ENCODE data around the gene POM121. TPM values are rescaled to one million over a fixed set of nuclear protein-coding genes. Genes with fewer than 3 reads are reported as not detected.
"Not testable (repeated sequence)": the region's sequence is repeated elsewhere in the genome, so short reads cannot be mapped to it uniquely, and the experiment has no call there.

Gene POM121
- total and polyA plus RNA-seq, 5 donors = 13.1 to 29.5 (median 23.1) TPM

DNA sequence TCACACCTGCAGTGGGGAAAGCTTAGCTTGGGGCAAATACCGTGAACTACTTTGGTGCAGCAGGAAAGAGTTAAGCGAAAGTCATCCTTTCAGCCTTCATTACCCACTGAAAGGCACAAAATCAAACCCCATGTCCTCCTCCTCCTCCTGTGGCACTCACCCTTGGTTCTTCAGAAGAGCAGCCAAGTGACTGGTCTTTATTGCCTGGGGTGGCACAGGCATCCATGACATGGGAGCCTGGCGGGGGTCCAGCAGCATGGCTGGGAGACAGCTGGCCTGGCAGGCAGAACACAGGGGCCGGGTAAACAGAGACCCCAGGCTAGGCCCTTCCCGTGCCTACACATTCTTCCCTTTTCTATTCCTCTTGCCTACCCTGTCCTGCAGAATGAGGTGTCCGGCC lies 24.8 kb downstream of the POM121 start:
- H3K4me1 ChIP-seq (ENCODE audit: control insufficient read depth, insufficient read depth, low read length); H3K27ac ChIP-seq (ENCODE audit: low read length); H3K27me3 ChIP-seq (ENCODE audit: control insufficient read depth, insufficient read depth); ATAC-seq; intact Hi-C loops (cut with DNase I); H3K4me3 ChIP-seq (ENCODE audit: low read length); H3K9me3 ChIP-seq (ENCODE audit: control insufficient read depth, low read length): not testable (repeated sequence)
- peak in 2 of 3 donors; percentile 66 to 69 for DNase-seq
- 78% methylated on average over 4 of the region's 6 CpGs for WGBS

- WGBS = 71% methylated on average over 4 of the region's 6 CpGs
- H3K4me3 ChIP-seq (ENCODE audit: low read length); H3K4me1 ChIP-seq (ENCODE audit: control insufficient read depth, insufficient read depth, low read length); ATAC-seq; H3K27ac ChIP-seq (ENCODE audit: low read length); intact Hi-C loops (cut with DNase I); H3K9me3 ChIP-seq (ENCODE audit: control insufficient read depth, low read length); DNase-seq; H3K27me3 ChIP-seq (ENCODE audit: control insufficient read depth, insufficient read depth): not testable (repeated sequence)
These were observed 25.5 kb downstream of the POM121 start for GRCh38 chr7:72950432-72950831.

DNA sequence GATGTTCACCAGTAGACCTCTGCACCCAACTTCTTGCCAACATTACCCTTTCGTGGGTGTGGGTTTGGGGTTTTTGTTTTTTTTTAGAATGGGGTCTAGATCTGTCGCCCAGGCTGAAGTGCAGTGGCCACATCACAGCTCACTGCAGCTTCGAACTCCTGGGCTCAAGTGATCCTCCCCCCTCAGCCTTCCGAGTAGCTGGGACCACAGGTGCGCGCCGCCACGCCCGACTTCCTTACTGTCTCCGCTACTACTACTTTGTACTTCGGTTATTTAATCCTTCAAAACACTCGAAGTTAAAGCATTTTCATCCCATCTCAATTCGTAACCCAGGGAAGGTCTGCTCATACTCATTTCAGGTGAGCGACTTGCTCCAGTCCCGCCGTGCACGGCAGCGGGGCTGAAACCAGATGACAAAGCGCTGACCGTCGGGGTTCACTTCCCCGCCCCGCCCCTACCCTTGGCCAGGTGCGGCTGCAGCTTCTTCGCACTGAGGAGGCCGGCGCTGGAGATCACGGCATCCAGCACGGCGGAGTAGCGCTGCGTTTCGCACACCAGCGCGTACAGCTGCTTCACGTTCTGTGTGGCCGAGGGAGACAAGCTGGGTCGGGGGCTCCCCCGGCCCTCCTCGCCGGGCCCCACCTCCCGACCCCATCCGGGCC lies 29.1 kb downstream of the POM121 start:
- ATAC-seq = peak; percentile 51 to 63
- DNase-seq; H3K27ac ChIP-seq (ENCODE audit: low read length); H3K4me3 ChIP-seq (ENCODE audit: low read length); H3K27me3 ChIP-seq (ENCODE audit: control insufficient read depth, insufficient read depth); intact Hi-C loops (cut with DNase I); H3K9me3 ChIP-seq (ENCODE audit: control insufficient read depth, low read length); H3K4me1 ChIP-seq (ENCODE audit: control insufficient read depth, insufficient read depth, low read length): not testable (repeated sequence)
- 5% methylated on average over 3 of the region's 43 CpGs for WGBS

GRCh38 chr7:72954563-72955198 lies 29.8 kb downstream of the POM121 start:
- H3K27me3 ChIP-seq (ENCODE audit: control insufficient read depth, insufficient read depth); H3K9me3 ChIP-seq (ENCODE audit: control insufficient read depth, low read length); H3K4me1 ChIP-seq (ENCODE audit: control insufficient read depth, insufficient read depth, low read length); H3K27ac ChIP-seq (ENCODE audit: low read length); intact Hi-C loops (cut with DNase I); H3K4me3 ChIP-seq (ENCODE audit: low read length): not testable (repeated sequence)
- DNase-seq = peak; percentile 13 to 56 (median 44)
- WGBS = 21% methylated on average over 16 of the region's 45 CpGs
- ATAC-seq = peak; percentile 95

GRCh38 chr7:72960029-72960428 lies 35.1 kb downstream of the POM121 start:
- H3K9me3 ChIP-seq (ENCODE audit: control insufficient read depth, low read length); H3K4me3 ChIP-seq (ENCODE audit: low read length); intact Hi-C loops (cut with DNase I); H3K27me3 ChIP-seq (ENCODE audit: control insufficient read depth, insufficient read depth); H3K27ac ChIP-seq (ENCODE audit: low read length); DNase-seq; H3K4me1 ChIP-seq (ENCODE audit: control insufficient read depth, insufficient read depth, low read length): not testable (repeated sequence)
- ATAC-seq = peak in 1 of 2 donors; percentile 19
- 69% methylated on average over 4 of the region's 18 CpGs for WGBS

GRCh38 chr7:72960626-72961345 lies 35.9 kb downstream of the POM121 start:
- DNase-seq = not testable (repeated sequence)
- ATAC-seq = peak; percentile 22 to 34
- WGBS = no CpG with 5 or more reads among the region's 20 CpGs

GRCh38 chr7:72961346-72961650 lies 36.4 kb downstream of the POM121 start:
- WGBS = no CpG with 5 or more reads among the region's 9 CpGs
- ATAC-seq; H3K27me3 ChIP-seq (ENCODE audit: control insufficient read depth, insufficient read depth): not testable (repeated sequence)

More at GRCh38 chr7:72960626-72961345, 35.9 kb downstream of the POM121 start:
- intact Hi-C loops (cut with DNase I); H3K4me1 ChIP-seq (ENCODE audit: control insufficient read depth, insufficient read depth, low read length); H3K27me3 ChIP-seq (ENCODE audit: control insufficient read depth, insufficient read depth); H3K9me3 ChIP-seq (ENCODE audit: control insufficient read depth, low read length); H3K27ac ChIP-seq (ENCODE audit: low read length); H3K4me3 ChIP-seq (ENCODE audit: low read length): not testable (repeated sequence)

DNA sequence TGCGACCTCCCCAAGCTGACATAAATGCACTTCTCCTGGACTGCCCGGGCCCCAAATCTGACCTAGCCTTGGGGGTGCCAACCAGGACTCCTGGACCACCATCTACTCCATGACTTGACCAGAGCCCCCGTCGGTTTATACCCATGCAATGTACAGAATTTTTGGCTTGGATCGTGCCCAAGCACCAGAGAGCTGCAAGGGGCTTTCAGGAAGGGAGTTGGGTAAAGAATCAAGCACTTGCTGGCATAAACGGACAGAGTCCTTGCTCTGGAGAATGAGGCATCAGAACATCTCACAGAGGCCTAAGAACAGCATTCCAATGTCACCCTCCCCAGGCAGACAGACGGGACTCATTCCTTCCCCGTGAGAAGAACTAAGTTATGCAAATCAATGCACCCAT lies 38.2 kb downstream of the POM121 start:
- H3K27me3 ChIP-seq (ENCODE audit: control insufficient read depth, insufficient read depth); H3K4me3 ChIP-seq (ENCODE audit: low read length); ATAC-seq; DNase-seq; H3K27ac ChIP-seq (ENCODE audit: low read length); intact Hi-C loops (cut with DNase I); H3K9me3 ChIP-seq (ENCODE audit: control insufficient read depth, low read length); H3K4me1 ChIP-seq (ENCODE audit: control insufficient read depth, insufficient read depth, low read length): not testable (repeated sequence)
- WGBS = 80% methylated on average over 4 of the region's 8 CpGs

More at GRCh38 chr7:72961346-72961650, 36.4 kb downstream of the POM121 start:
- H3K4me3 ChIP-seq (ENCODE audit: low read length); H3K9me3 ChIP-seq (ENCODE audit: control insufficient read depth, low read length); intact Hi-C loops (cut with DNase I); H3K4me1 ChIP-seq (ENCODE audit: control insufficient read depth, insufficient read depth, low read length); H3K27ac ChIP-seq (ENCODE audit: low read length); DNase-seq: not testable (repeated sequence)

DNA sequence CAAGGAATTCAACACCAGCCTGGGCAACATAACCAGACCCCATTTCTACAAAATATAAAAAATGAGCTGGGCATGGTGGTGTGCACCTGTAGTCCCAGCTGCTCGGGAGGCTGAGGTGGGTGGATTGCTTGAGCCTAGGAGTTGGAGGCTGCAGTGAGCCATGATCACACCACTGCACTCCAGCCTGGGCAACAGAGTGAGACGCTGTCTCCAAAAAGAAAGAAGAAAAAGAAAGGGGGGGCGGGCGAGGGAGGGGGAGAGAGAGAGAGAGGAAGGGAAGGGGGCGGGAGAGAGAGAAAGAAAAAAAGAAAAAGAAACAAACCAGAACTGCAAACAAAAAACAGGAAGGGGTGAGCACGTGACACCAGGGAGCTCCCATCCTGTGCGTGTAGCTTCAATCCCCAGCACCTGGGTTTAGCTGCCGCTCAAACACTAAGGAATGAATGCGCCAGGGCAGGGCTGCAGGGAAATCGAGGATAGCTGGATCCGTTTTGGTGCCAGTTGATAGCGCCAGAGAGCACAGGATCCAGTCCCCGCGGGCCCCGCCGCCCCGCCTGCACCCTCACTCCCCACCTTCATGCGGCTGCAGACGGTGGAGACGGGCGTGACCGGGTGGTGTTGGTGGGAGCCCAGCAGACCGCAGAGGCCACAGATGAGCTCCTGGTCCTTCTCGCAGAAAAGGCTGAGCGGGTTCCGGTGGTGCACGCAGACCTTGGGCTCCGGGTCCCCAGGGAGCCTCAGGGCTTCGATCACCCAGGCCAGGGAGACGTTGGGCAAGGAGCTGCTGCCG lies 40.5 kb downstream of the POM121 start:
- no CpG with 5 or more reads among the region's 31 CpGs for WGBS
- H3K27ac ChIP-seq (ENCODE audit: low read length); H3K9me3 ChIP-seq (ENCODE audit: control insufficient read depth, low read length); intact Hi-C loops (cut with DNase I); DNase-seq; H3K4me3 ChIP-seq (ENCODE audit: low read length); H3K27me3 ChIP-seq (ENCODE audit: control insufficient read depth, insufficient read depth); H3K4me1 ChIP-seq (ENCODE audit: control insufficient read depth, insufficient read depth, low read length): not testable (repeated sequence)
- peak; percentile 14 to 16 for ATAC-seq

- ATAC-seq = peak in 1 of 2 donors; percentile 15
- H3K27me3 ChIP-seq (ENCODE audit: control insufficient read depth, insufficient read depth); H3K9me3 ChIP-seq (ENCODE audit: control insufficient read depth, low read length); intact Hi-C loops (cut with DNase I); H3K4me1 ChIP-seq (ENCODE audit: control insufficient read depth, insufficient read depth, low read length); H3K27ac ChIP-seq (ENCODE audit: low read length); H3K4me3 ChIP-seq (ENCODE audit: low read length): not testable (repeated sequence)
- DNase-seq = peak in 1 of 3 donors; percentile 20
- WGBS = 72% methylated on average over 2 of the region's 3 CpGs
These were observed 42.0 kb downstream of the POM121 start for GRCh38 chr7:72966892-72967291.
